ENCODE data around the gene PRM1.
A peak's percentile ranks its signal among the peaks of the same experiment; 100 is the strongest.

Gene PRM1

DNA sequence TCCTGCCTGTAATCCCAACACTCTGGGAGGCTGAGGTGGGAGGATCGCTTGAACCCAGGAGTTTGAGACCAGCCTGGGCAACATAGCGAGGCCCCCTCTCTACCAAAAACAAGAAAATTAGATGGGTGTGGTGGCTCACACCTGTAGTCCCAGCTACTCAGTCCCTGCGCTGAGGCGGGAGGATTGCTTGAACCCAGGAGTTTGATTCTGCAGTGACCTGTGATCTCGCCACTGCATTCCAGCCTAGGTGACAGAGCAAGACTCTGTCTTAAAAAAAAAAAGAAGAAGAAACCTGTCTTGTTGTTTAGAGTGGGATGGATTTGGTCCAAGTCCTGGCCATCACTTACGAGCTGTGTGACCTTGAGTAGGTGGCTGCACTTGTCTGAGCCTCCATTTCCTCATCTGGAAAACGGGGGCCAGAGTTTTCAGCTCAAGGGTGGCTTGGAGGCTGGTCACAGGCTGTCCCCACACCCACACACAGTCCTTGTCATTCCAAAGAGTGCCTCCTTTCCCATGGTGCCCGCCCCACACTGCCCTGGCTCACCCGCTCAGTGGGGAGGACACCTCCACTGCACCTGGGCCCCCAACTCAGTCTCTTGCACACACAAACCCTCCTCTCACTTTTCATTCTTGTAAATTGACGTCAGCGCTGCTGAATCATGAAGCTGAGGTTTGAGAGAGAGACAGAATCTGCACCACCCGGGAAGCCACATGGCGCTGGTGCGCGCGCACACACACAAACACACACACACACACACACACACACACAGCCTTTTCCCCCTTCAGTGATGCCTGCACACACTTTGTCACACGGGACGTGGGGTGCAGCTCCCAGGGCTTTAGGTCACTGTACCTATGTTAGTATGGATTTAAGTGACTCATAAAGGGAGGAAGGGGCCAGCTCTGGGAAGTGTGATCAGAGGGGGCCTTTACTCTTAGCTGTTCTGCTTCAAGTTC lies 29.3 kb downstream of the PRM1 start:
- DNase-seq = peak; percentile 70

DNA sequence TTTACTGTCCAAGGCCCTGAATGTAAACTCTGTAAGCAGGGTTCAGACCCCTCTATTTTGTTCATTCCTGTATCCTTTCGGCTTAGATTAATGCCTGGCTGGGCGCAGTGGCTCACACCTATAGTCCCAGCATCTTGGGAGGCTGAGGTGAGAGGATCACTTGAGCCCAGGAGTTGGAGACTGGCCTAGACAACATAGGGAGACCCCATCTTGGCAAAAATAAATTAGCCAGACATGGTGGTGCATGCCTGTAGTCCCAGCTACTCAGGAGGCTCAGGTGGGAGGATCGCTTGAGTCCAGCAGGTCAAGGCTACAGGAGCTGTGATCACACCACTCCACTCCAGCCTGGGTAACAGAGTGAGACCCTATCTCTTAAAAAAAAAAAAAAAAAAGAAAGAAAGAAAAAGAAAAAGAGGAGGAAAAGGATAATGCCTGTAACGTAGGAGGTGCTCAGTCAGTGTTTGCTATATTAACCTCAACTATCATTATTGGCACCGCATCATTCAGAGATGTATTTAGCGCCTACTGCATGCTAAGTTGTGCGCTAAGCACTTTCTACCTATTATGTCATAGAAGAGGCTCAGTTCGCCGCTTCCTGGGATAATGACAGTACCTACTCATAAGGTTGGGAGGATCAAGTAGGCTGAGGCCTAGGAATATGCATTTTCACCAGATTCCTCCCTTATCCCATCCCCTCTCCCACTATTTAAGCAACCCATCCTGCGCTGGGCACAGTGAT lies 30.2 kb downstream of the PRM1 start:
- DNase-seq = no peak

DNA sequence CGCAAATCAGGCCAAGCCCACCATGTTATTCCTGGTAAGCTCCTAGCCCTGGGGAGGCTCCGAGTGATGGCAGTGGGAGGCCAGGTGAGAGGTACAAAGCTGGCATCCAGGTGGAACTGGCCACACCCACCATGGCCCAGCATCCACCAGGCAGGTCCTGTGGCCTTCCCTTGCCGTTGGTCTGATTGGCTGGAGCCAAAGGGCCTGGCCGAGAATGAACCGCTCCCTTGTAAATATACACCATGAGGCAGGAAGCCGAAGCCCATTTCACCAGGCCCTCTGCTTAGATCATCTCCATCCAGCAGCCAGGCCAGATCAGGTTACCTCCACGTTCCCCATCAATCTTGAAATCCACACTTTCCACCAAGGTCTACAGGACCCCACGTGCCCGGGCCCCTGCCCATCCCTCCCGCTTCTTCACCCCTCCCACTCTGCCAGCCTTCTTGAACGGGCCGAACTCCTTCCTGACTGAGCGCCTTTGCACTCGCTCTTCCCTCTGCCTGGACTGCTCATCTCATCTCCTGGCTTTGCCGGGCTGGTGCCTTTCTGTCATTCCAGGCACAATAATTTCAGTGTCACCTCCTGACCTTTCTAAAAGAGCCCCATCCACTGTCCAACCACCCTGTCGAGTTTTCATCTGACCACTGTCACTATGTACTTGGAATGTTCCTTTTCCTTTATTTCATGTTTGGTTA lies 30.9 kb downstream of the PRM1 start:
- no peak for DNase-seq

DNA sequence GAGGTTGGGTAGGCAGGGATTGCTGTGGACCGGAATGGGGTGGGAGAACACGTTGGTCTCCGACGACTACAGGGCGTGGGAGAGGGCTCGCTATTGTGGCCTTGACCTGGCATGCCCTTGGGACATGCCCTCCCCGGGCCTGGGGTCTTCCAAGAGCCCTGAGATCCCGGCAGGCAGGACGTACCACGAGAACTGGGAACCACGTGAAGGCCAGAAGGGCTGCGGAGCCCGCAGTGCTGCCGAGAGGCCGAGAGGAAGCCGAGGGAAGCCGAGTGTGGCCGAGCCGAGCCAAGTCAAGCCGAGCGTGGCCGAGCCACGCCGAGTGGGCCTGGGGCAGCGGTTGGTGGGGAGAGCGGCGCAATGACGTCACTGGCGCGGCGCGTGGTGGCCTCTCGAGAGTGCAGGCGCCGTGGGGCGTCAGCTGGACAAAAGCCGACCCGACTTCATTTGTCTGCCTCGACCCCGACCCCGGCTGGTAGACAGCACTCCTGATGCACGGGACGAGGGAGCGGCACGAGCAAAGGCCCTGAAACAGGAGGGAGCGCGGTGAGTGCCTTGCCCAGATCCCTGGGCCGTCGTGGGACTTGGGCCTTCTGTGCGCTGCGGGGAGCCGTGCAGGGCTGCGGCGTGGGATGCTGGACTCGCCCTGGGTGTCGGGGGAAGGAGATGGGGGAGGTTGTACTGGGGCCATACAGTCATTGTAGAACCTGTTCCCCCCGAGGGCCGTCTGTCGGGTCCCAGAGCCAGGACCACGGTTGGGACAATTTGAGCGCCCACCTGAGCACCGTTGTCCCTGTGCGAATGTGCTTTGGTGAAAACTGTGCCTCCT lies 31.7 kb downstream of the PRM1 start:
- no peak for DNase-seq

DNA sequence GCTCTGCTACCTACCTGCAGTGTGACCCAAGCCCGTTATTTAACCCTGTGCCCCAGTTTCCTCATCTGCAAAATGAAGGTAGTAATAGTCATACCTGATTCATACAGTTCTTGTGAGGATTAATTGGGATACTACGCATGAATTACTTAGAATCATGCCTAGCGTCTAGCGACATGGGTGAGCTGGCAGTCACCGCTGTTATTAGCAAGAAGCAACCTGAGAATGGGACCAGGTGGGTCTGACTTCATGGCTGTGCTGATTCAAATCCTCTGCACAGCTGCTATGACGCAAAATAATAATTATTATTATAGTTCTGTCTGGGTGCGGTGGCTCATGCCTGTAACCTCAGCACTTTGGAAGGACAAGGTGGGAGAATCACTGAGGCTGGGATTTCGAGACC lies 33.0 kb downstream of the PRM1 start:
- DNase-seq = no peak

DNA sequence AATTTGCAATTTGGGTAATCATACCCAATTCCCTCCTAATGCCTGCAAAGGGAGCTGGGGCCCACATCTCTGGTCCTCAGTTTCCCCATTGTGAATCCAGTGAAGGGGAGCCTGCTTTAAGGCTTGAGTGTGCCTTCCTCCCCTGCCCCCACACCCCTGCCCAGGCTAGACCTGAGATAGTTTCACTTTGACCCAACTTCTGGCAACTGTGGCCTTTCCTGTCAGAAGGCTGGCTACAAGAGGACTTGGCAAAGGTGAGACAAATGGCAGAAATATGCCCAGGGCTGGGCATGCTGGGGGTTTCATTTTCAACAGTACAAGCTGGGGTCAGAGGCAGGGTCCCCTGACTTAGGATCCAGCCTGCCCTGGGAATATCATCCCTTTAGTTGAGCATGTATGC lies 35.1 kb downstream of the PRM1 start:
- no peak for DNase-seq

GRCh38 chr16:11245222-11245737 lies 35.9 kb downstream of the PRM1 start:
- no peak for DNase-seq

GRCh38 chr16:11242658-11243057 lies 38.5 kb downstream of the PRM1 start:
- DNase-seq = no peak

DNA sequence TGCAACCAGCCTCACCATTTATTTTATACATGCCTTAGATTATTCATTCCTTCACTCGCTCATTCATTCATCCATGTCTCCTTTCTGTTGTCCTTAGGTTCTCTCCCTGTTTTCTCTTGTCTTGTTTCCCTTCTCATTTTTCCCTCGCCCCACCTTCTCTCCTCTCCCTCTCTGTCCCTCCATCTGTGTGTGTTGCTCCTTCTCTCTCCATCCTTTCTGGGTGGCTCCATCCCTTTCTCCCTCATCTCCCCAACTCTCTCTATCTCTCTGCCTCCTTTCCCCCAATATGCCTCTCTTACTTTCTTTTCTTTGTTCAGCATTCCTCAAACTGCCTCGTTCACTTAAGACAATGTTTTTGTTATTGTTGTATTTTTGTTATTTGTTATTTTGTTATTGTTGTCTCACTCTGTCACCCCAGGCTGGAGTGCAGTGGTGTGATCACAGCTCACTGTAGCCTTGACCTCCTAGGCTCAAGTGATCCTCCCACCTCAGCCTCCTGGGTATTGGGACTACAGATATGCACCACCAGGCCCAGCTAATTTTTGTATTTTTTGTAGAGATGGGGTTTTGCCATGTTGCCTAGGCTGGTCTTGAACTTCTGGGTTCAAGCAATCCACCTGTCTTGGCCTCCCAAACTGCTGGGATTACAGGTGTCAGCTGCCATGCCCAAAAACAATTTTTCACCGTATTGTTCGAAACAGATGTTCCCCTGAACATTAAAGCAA lies 39.5 kb downstream of the PRM1 start:
- DNase-seq = no peak

DNA sequence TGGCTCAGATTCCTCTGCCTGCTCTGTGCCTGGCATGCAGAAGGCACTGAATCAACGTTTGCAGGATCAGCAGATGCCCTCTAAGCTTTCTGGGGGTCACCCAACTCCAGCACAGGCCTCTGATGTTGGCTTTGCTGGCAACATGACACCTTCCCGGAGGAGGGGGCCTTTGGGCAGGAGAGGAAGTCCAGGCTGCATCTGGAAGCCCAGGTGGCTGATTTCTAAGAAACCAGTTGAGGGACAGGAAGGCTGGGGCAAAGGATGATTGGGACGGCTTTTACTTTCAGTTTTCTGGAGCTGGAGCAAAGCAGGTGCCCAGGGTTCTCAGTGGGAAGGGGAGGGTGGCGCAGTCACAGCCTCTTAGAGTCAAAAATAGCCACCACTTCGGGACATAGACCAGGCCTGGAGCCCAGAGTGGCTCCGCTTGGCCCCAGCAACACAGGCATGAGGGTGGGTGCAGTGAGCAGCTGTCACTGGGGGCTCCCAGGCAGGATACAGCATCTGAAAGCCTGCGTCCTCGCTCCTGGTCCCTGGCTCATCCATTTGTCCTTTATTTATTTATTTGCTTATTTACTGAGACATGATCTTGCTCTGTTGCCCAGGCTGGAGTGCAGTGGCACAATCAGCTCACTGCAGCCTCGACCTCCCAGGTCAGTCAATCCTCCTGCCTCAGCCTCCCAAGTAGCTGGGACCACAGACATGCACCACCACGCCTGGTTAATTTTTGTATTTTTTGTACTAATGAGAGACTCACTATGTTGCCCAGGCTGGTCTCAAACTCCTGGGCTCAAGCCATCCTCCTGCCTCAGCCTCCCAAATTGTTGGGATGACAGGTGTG lies 40.3 kb downstream of the PRM1 start:
- no peak for DNase-seq

GRCh38 chr16:11239644-11240632 lies 41.2 kb downstream of the PRM1 start:
- DNase-seq = no peak

DNA sequence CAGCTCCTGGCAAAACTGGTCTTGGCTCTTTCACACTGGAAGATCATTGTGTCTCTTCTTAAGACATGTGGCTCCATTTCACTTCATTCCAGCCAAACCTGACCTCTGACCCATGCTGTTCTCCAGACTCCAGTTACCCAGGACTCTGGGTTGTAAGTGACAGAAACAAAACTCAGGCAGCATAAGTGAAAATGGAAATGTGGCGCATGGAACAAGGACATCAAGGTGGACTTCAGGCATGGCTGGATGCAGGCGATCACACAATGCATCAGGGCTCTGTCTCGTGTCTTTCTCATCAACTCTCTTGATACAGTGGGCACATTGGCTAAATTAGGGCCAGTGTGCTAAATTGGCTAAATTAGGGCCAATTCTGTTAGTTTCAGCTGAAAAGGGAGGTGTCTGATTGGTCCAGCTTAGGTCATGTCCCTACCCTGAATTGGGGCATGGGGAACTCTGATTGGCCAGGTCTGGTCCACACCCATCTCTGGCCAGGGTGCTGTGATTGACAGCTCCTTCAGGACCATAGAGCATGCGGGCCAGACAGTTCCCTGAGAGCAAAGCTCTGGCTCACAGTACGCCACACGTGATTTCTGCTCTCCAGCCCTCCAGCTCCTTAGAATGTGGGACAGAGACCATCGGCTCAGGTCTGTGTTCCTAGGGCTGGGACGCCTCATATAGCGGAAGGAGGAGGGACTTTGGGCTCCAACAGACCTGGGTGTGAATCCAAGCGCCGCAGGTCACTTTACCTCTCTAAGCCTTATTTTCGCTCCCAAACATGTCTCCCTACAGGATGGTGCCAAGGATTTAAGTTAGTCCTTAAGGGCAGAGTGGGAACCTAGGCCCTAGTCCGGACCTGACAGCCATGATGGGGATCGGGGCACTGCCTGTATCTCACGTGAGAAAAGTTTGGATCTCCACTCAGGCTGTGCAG lies 42.6 kb downstream of the PRM1 start:
- DNase-seq = no peak

DNA sequence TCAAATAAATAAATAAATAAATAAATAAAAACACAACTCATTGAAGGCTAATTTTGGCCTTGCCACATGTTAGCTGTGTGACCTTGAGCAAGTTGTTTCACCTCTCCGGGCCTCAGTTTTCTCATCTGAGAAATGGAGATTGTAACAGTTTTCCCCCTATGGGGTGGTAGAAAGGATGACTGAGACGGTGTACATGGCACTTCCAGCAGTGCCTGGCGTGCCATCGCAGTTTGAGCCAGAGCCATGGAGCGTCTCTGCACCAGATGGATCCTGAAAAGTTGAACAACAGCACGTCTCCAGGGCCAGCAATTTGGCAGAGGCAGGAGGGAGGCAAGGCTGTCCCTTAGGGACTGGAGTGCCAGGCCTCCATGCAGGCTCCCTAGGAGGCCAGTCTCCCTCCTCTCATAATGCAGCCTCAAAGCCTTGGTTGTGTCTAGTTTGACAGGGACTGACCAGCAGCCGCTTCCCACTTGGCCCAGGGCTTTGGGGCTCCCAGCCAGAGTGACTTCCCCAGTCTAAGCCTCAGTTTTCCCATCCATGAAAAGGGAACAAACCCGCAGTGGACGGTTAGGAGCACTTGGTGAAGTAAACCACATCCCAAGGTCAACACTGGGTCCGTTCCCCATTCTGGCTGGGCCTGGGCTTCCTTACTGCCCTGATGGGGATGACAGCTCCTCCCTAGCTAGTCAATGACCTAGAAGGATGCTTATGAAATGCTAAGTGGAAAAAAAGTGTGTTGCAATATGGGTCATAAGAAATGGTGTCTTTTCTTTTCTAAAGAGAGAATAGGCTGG lies 44.5 kb downstream of the PRM1 start:
- DNase-seq = no peak

DNA sequence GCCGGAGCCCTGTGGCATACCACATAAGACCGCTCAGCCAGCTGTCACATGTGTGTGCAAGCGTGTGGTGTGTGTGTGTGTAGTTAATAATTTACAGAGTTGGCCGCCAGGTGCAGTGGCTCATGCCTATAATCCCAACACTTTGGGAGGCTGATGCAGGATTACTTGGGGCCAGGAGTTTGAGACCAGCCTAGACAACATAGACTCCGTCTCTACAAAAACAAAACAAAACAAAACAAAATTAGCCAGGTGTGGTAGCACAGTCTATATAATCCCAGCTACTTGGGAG lies 45.5 kb downstream of the PRM1 start:
- DNase-seq = no peak

DNA sequence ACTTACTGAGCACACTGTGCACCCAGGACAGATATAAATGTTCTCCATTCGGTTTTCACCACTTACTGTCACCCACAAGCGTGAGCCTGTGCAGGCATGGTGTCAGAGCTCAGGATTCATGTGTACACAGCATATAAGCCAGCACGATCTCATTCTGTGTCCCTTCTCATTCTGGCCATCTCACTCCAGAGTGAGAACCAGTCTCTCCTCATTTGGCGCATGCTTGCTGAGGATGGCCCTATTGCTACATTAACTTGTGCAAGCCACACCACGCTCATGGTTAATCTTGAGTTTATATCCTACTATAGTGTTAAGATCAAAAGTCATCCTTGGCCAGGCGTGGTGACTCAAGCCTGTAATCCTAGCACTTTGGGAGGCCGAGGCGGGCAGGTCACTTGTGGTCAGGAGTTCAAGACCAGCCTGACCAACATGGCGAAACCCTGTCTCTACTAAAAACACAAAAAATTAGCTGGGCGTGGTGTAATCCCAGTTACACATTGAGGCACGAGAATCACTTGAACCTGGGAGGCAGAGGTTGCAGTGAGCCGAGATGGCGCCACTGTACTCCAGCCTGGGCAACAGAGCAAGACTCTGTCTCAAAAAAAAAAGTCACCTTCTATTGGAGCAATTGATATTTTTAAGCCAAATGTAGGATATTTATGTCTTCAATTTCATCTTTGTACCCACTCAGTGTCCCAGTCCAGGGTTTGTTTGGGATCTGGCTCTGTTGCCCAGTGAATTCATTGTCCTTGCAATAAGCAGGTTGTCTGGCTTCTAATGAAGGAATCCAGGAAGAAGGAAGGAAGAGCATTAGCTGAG lies 46.0 kb downstream of the PRM1 start:
- DNase-seq = no peak

GRCh38 chr16:11233727-11234376 lies 47.3 kb downstream of the PRM1 start:
- peak; percentile 33 for DNase-seq
